Endothelial cell of umbilical vein (primary cell): Measurements from ENCODE around the gene ZNF503. TPM values are rescaled to one million over a fixed set of nuclear protein-coding genes. Genes with fewer than 3 reads are reported as not detected.

Experiments
- BruUV-seq: library from RNA; stranded (reverse); fragments of 400-500 nt; replicated peaks from 2 replicates; lab custom pipeline; 2021; lab: Mats Ljungman, UMichigan
- CTCF ChIA-PET: fragments of 300-600, 350-600 bp; sonication (Branson Sonifier 250); formaldehyde crosslinking; loops from one replicate; lab custom pipeline; 2021; ENCODE audit warnings: antibody characterized with exemption, inconsistent platforms; lab: Charles Lee
- POLR2A ChIA-PET: fragments of 300-600, 350-600 bp; sonication (Branson Sonifier 250); formaldehyde crosslinking; loops from one replicate; lab custom pipeline; 2021; ENCODE audit warnings: antibody characterized with exemption, inconsistent platforms; lab: Charles Lee
- DNase-seq: peaks from one replicate; pipeline ENCODE4 v3.0.0-alpha.2; 2011; ENCODE audit warnings: low read depth, low spot score
- FAIRE-seq: peaks from 2 replicates; lab custom pipeline; 2011; peaks lifted over from hg19 to GRCh38; lab: Jason Lieb, UNC
- H2AFZ ChIP-seq: 2 replicates; pipeline ENCODE4 v1.6.0; 2012; ENCODE audit warnings: low read depth, low read length, control low read depth, inconsistent platforms
- H3K27ac ChIP-seq: 2 replicates; pipeline ENCODE4 v1.5.1; 2011; ENCODE audit warnings: low read depth, mild to moderate bottlenecking, control low read depth, low read length, moderate library complexity; ENCODE audit not compliant: insufficient read depth
- H3K27me3 ChIP-seq, 2 experiments: 2 replicates each; pipeline versions ENCODE4 v1.6.0 to v1.6.1; 2011; ENCODE audit warnings: low read length in 2 of 2, mixed read lengths in 1 of 2; ENCODE audit not compliant: control insufficient read depth in 2 of 2, insufficient read depth in 2 of 2
- H3K36me3 ChIP-seq, 2 experiments: 2 replicates in 1 of 2; 3 replicates in 1 of 2; pipeline ENCODE4 v1.5.1; 2011; ENCODE audit warnings: low read length in 2 of 2, mild to moderate bottlenecking in 1 of 2, moderate library complexity in 1 of 2; ENCODE audit not compliant: control insufficient read depth in 2 of 2, insufficient read depth in 2 of 2; ENCODE audit errors: extremely low read depth in 1 of 2
- H3K4me1 ChIP-seq: 3 replicates; pipeline ENCODE4 v1.5.1; 2011; ENCODE audit warnings: mild to moderate bottlenecking, low read length; ENCODE audit not compliant: control insufficient read depth, insufficient read depth; ENCODE audit errors: extremely low read depth
- H3K4me2 ChIP-seq: 2 replicates; pipeline ENCODE4 v1.6.1; 2011; ENCODE audit warnings: low read length, control low read depth, mixed read lengths; ENCODE audit not compliant: insufficient read depth
- H3K4me3 ChIP-seq, 3 experiments: fragments of 200-600 bp in 1 of 3; sonication (generic), shearing (Covaris generic) in 1 of 3; replicated peaks in 1 of 3; 2 replicates each; pipeline ENCODE4 v1.5.1; 2011 to 2016; ENCODE audit warnings: control low read depth in 3 of 3, low read length in 3 of 3, mild to moderate bottlenecking in 2 of 3, inconsistent platforms in 1 of 3, low read depth in 1 of 3, moderate library complexity in 1 of 3; ENCODE audit not compliant: insufficient read depth in 1 of 3
- H3K79me2 ChIP-seq: 2 replicates; pipeline ENCODE4 v1.6.0; 2012; ENCODE audit warnings: low read length, inconsistent platforms; ENCODE audit not compliant: control insufficient read depth, insufficient read depth
- H3K9ac ChIP-seq: replicated peaks from 2 replicates; pipeline ENCODE3; 2011; ENCODE audit warnings: low read length, control low read depth; ENCODE audit not compliant: insufficient read depth; ENCODE audit errors: extremely low read depth
- H3K9me1 ChIP-seq: replicated peaks from 3 replicates; pipeline ENCODE4 v1.6.0; 2011; ENCODE audit warnings: mild to moderate bottlenecking, low read length; ENCODE audit not compliant: control insufficient read depth, insufficient read depth; ENCODE audit errors: extremely low read depth
- H3K9me3 ChIP-seq: replicated peaks from 2 replicates; pipeline ENCODE4 v1.5.1; 2012; ENCODE audit warnings: low read length, inconsistent platforms; ENCODE audit not compliant: control insufficient read depth, insufficient read depth
- H4K20me1 ChIP-seq: replicated peaks from 2 replicates; pipeline ENCODE3; 2011; ENCODE audit warnings: mild to moderate bottlenecking, low read length; ENCODE audit not compliant: control insufficient read depth, insufficient read depth; ENCODE audit errors: extremely low read depth
- EZH2 ChIP-seq: IDR thresholded peaks from 2 replicates; pipeline ENCODE4 v1.6.1; 2012; ENCODE audit warnings: borderline replicate concordance, low read depth, mild to moderate bottlenecking, moderate library complexity, low read length, inconsistent platforms; ENCODE audit not compliant: severe bottlenecking
- FOS ChIP-seq: IDR thresholded peaks from 2 replicates; pipeline ENCODE4 v1.6.1; 2011; ENCODE audit warnings: mild to moderate bottlenecking, low read length, moderate library complexity, borderline replicate concordance; ENCODE audit not compliant: insufficient read depth
- GATA2 ChIP-seq: IDR thresholded peaks from 2 replicates; pipeline ENCODE4 v1.7.0; 2011; ENCODE audit warnings: low read depth, mild to moderate bottlenecking, moderate library complexity, mixed read lengths, low read length; ENCODE audit not compliant: insufficient read length, insufficient read depth
- JUN ChIP-seq: IDR thresholded peaks from 2 replicates; pipeline ENCODE4 v1.6.1; 2011; ENCODE audit warnings: borderline replicate concordance, low read depth; ENCODE audit not compliant: insufficient read length, insufficient read depth
- MYC ChIP-seq: IDR thresholded peaks from one replicate; pipeline ENCODE4 v1.6.1; 2011; ENCODE audit warnings: mild to moderate bottlenecking, low read depth, low read length
- POLR2A ChIP-seq: IDR thresholded peaks from 2 replicates; pipeline ENCODE4 v1.6.1; 2012; ENCODE audit warnings: low read depth, mild to moderate bottlenecking, control low read depth, low read length
- POLR2AphosphoS5 ChIP-seq: IDR thresholded peaks from 2 replicates; pipeline ENCODE4 v1.6.1; 2012; ENCODE audit warnings: low read depth, mild to moderate bottlenecking, control low read depth, low read length, moderate library complexity; ENCODE audit not compliant: insufficient read depth
- dilution Hi-C: fragments of 300-500 bp; cut with MboI; formaldehyde crosslinking; loops from one replicate; pipeline ENCODE4 v1.15.0; 2019; ENCODE audit warnings: low sequenced_read_pairs; ENCODE audit not compliant: extremely low pct_ligation_motif_present
- intact Hi-C: fragments of 100-400 bp; cut with micrococcal nuclease; formaldehyde crosslinking; loops from one replicate; pipeline ENCODE4 v1.10.0; 2022
- polyA plus RNA-seq, 4 experiments: library from polyadenylated mRNA; depleted of rRNA in 3 of 4; stranded (reverse) in 3 of 4; unstranded in 1 of 4; fragments of >200 nt; gene quantifications; 2 replicates each; pipeline versions ENCODE4 v1.2.1 to v1.2.3, GENCODE V29; 2011 to 2012; ENCODE audit warnings: missing spikeins in 1 of 4
- total RNA-seq: library from RNA; stranded (reverse); gene quantifications from 2 replicates; pipeline ENCODE4 v1.2.3, GENCODE V29; 2021
- TF ChIP-seq, protein P1 (sequence below): IDR thresholded peaks from 2 replicates; pipeline ENCODE4 v1.6.1; 2011; ENCODE audit not compliant: insufficient read depth, insufficient read length
- TF ChIP-seq, protein P2 (sequence below), 2 donors: IDR thresholded peaks; 1 replicate in 1 of 2; 2 replicates in 1 of 2; pipeline ENCODE4 v1.5.1; 2011; ENCODE audit warnings: low read length in 2 of 2, mild to moderate bottlenecking in 2 of 2, moderate library complexity in 2 of 2, control low read depth in 1 of 2, inconsistent platforms in 1 of 2, low read depth in 1 of 2; ENCODE audit not compliant: insufficient read depth in 1 of 2; ENCODE audit errors: extremely low read depth in 1 of 2

ZNF503 gene
- total and polyA plus RNA-seq, 2 donors (not counting 3 experiments of a cell fraction or from before 2014, with no cell fraction given), result 0.58 to 2.2 TPM

DNA sequence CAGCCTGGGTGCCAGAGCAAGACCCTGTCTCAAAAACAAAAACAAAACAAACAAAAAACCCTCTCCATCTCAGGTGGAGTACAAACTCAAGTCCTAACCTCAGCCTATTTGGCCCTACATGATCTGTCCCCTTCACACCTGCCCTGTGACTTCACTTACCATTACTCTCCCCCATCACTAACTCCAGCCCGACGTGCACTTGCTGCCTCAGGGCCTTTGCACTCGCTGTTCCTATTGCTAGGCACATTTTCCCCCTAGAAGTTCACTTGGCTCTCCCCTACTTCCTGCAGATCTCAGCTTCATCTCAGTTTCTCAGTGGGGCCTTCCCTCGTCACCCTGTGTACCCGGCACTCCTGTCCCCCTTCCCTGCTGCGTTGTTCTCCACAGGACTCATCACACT is 21.3 kb upstream of the ZNF503 start:
- H3K4me3 ChIP-seq, result no peak overlapping the region
- POLR2A ChIA-PET, result no interaction called here
- H3K4me1 ChIP-seq, result peaks cover 2% of the 10 kb centered on the region
- no peaks in the 10 kb centered on the region for H3K79me2 ChIP-seq
- no peaks in the 10 kb centered on the region for H3K36me3 ChIP-seq
- FAIRE-seq, result no peak
- dilution Hi-C loops, result no loop called here
- no peak overlapping the region for H3K4me2 ChIP-seq
- no peaks in the 10 kb centered on the region for H3K9me1 ChIP-seq
- peaks cover 3 to 4% of the 10 kb centered on the region in 2 experiments for H3K27me3 ChIP-seq
- no peak overlapping the region for H3K27ac ChIP-seq
- no TSS peak for BruUV-seq
- CTCF ChIA-PET, result no interaction called here
- intact Hi-C loops, result no loop called here
- H3K9me3 ChIP-seq, result no peaks in the 10 kb centered on the region
- no peaks in the 10 kb centered on the region for H4K20me1 ChIP-seq
- no peak overlapping the region for H2AFZ ChIP-seq
- no peak for TF ChIP-seq JUN
- no peak for TF ChIP-seq EZH2
- TF ChIP-seq FOS, result no peak
- no peak for TF ChIP-seq GATA2
- TF ChIP-seq, protein P1, sequence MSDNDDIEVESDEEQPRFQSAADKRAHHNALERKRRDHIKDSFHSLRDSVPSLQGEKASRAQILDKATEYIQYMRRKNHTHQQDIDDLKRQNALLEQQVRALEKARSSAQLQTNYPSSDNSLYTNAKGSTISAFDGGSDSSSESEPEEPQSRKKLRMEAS, result no peak
- TF ChIP-seq POLR2AphosphoS5, result no peak
- TF ChIP-seq, protein P2, sequence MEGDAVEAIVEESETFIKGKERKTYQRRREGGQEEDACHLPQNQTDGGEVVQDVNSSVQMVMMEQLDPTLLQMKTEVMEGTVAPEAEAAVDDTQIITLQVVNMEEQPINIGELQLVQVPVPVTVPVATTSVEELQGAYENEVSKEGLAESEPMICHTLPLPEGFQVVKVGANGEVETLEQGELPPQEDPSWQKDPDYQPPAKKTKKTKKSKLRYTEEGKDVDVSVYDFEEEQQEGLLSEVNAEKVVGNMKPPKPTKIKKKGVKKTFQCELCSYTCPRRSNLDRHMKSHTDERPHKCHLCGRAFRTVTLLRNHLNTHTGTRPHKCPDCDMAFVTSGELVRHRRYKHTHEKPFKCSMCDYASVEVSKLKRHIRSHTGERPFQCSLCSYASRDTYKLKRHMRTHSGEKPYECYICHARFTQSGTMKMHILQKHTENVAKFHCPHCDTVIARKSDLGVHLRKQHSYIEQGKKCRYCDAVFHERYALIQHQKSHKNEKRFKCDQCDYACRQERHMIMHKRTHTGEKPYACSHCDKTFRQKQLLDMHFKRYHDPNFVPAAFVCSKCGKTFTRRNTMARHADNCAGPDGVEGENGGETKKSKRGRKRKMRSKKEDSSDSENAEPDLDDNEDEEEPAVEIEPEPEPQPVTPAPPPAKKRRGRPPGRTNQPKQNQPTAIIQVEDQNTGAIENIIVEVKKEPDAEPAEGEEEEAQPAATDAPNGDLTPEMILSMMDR (IDR thresholded peaks at IDR 0.05; ENCODE audit: extremely low read depth in 1 of 2, insufficient read depth in 1 of 2, low read depth in 1 of 2, low read length in 2 of 2), result no peak
- TF ChIP-seq POLR2A, result no peak
- TF ChIP-seq MYC, result no peak
- no peak overlapping the region for H3K9ac ChIP-seq
- no peak for DNase-seq
